Effector memory CD8-positive, alpha-beta T cell (primary cell): ENCODE results near the gene KIF26B.

Experiments used
- ATAC-seq: fragments of 150-1000 bp; cut with Tn5 transposase; replicated peaks from 2 replicates; pipeline ENCODE4 v1.10.0; 2021; ENCODE audit warnings: mild to moderate bottlenecking, moderate library complexity
- DNase-seq, 3 experiments: peaks; one replicate each; pipeline ENCODE4 v3.0.0; 2021
- H3K27ac Mint-ChIP-seq, 2 donors: one replicate each; pipeline ENCODE4 v1.8.0; 2022; ENCODE audit warnings: mild to moderate bottlenecking in 2 of 2, mixed read lengths in 2 of 2, moderate library complexity in 2 of 2
- H3K27me3 Mint-ChIP-seq, 2 donors: one replicate each; pipeline ENCODE4 v1.8.0; 2022; ENCODE audit warnings: mixed read lengths in 2 of 2
- H3K36me3 Mint-ChIP-seq: one replicate; pipeline ENCODE4 v1.8.0; 2022; ENCODE audit warnings: mild to moderate bottlenecking, moderate library complexity, mixed read lengths; ENCODE audit not compliant: insufficient read depth
- H3K4me1 Mint-ChIP-seq, 2 donors: one replicate each; pipeline ENCODE4 v1.8.0; 2022; ENCODE audit warnings: low read depth in 2 of 2, mixed read lengths in 2 of 2
- H3K4me3 Mint-ChIP-seq, 2 donors: one replicate each; pipeline ENCODE4 v1.8.0; 2022; ENCODE audit warnings: mild to moderate bottlenecking in 2 of 2, mixed read lengths in 2 of 2, moderate library complexity in 2 of 2
- H3K9me3 Mint-ChIP-seq, 2 donors: one replicate each; pipeline ENCODE4 v1.8.0; 2022; ENCODE audit warnings: mixed read lengths in 2 of 2

KIF26B gene

GRCh38 chr1:245578308-245578707, 423.5 kb downstream of the KIF26B start:
- H3K27me3 Mint-ChIP-seq, result peaks cover 22 to 39% of the 10 kb centered on the region in 2 donors
- no peaks in the 10 kb centered on the region for H3K36me3 Mint-ChIP-seq
- DNase-seq (no peak), ATAC-seq (no peak)
- no peak overlapping the region for H3K27ac Mint-ChIP-seq
- no peak overlapping the region for H3K4me3 Mint-ChIP-seq
- H3K9me3 Mint-ChIP-seq, result no peaks in the 10 kb centered on the region
- peaks cover 0 to 2% of the 10 kb centered on the region in 2 donors for H3K4me1 Mint-ChIP-seq

GRCh38 chr1:245578771-245579170, 424.0 kb downstream of the KIF26B start:
- Mint-ChIP-seq H3K9me3 (no peaks in the 10 kb centered on the region), H3K27ac (no peak overlapping the region), H3K4me1 (peaks cover 0 to 2% of the 10 kb centered on the region in 2 donors), H3K36me3 (no peaks in the 10 kb centered on the region), H3K4me3 (no peak overlapping the region), H3K27me3 (peaks cover 22 to 41% of the 10 kb centered on the region in 2 donors)
- DNase-seq (no peak), ATAC-seq (no peak)

- H3K27me3 Mint-ChIP-seq, result peaks cover 22 to 41% of the 10 kb centered on the region in 2 donors
- H3K9me3 Mint-ChIP-seq, result no peaks in the 10 kb centered on the region
- no peak overlapping the region for H3K4me3 Mint-ChIP-seq
- peaks cover 0 to 2% of the 10 kb centered on the region in 2 donors for H3K4me1 Mint-ChIP-seq
- no peak for DNase-seq
- no peak for ATAC-seq
- peaks cover 2% of the 10 kb centered on the region for H3K36me3 Mint-ChIP-seq
- H3K27ac Mint-ChIP-seq, result no peak overlapping the region
These were observed 425.1 kb downstream of the KIF26B start for GRCh38 chr1:245579881-245580280.

GRCh38 chr1:245580651-245581050, 425.9 kb downstream of the KIF26B start:
- H3K4me3 Mint-ChIP-seq, result no peak overlapping the region

GRCh38 chr1:245582026-245582425, 427.2 kb downstream of the KIF26B start:
- Mint-ChIP-seq H3K9me3 (no peaks in the 10 kb centered on the region), H3K36me3 (peaks cover 2% of the 10 kb centered on the region)
- ATAC-seq, result no peak

More at GRCh38 chr1:245580651-245581050, 425.9 kb downstream of the KIF26B start:
- H3K27ac Mint-ChIP-seq, result no peak overlapping the region
- peaks cover 0 to 2% of the 10 kb centered on the region in 2 donors for H3K4me1 Mint-ChIP-seq
- H3K36me3 Mint-ChIP-seq, result peaks cover 2% of the 10 kb centered on the region
- H3K9me3 Mint-ChIP-seq, result no peaks in the 10 kb centered on the region
- ATAC-seq (no peak), DNase-seq (no peak)
- H3K27me3 Mint-ChIP-seq, result peaks cover 22 to 41% of the 10 kb centered on the region in 2 donors

GRCh38 chr1:245583081-245583480, 428.3 kb downstream of the KIF26B start:
- ATAC-seq (no peak), DNase-seq (no peak)
- Mint-ChIP-seq H3K9me3 (no peaks in the 10 kb centered on the region), H3K4me1 (peaks cover 0 to 2% of the 10 kb centered on the region in 2 donors), H3K27ac (no peak overlapping the region), H3K36me3 (peaks cover 2% of the 10 kb centered on the region), H3K4me3 (no peak overlapping the region), H3K27me3 (peaks cover 8 to 22% of the 10 kb centered on the region in 2 donors)

More at GRCh38 chr1:245582026-245582425, 427.2 kb downstream of the KIF26B start:
- no peak for DNase-seq
- H3K4me1 Mint-ChIP-seq, result peaks cover 0 to 2% of the 10 kb centered on the region in 2 donors
- H3K4me3 Mint-ChIP-seq, result no peak overlapping the region
- H3K27me3 Mint-ChIP-seq, result peaks cover 19 to 30% of the 10 kb centered on the region in 2 donors
- H3K27ac Mint-ChIP-seq, result no peak overlapping the region

- Mint-ChIP-seq H3K9me3 (no peaks in the 10 kb centered on the region), H3K27ac (no peak overlapping the region), H3K27me3 (peaks cover 8 to 22% of the 10 kb centered on the region in 2 donors)
These were observed 429.0 kb downstream of the KIF26B start for GRCh38 chr1:245583575-245584330.

GRCh38 chr1:245585252-245585959, 430.6 kb downstream of the KIF26B start:
- ATAC-seq (no peak), DNase-seq (no peak)
- Mint-ChIP-seq H3K36me3 (peaks cover 2% of the 10 kb centered on the region), H3K4me1 (no peaks in the 10 kb centered on the region), H3K4me3 (no peak overlapping the region), H3K27ac (no peak overlapping the region), H3K9me3 (no peaks in the 10 kb centered on the region), H3K27me3 (peaks cover 1 to 12% of the 10 kb centered on the region in 2 donors)

More at GRCh38 chr1:245583575-245584330, 429.0 kb downstream of the KIF26B start:
- DNase-seq, result no peak
- H3K36me3 Mint-ChIP-seq, result peaks cover 2% of the 10 kb centered on the region
- H3K4me1 Mint-ChIP-seq, result peaks cover 0 to 2% of the 10 kb centered on the region in 2 donors
- no peak overlapping the region for H3K4me3 Mint-ChIP-seq
- ATAC-seq, result no peak

- Mint-ChIP-seq H3K4me1 (no peaks in the 10 kb centered on the region), H3K27ac (no peak overlapping the region), H3K36me3 (peaks cover 2% of the 10 kb centered on the region), H3K9me3 (no peaks in the 10 kb centered on the region), H3K4me3 (no peak overlapping the region), H3K27me3 (peaks cover 0 to 8% of the 10 kb centered on the region in 2 donors)
- DNase-seq, result no peak
- ATAC-seq, result no peak
These were observed 432.8 kb downstream of the KIF26B start for GRCh38 chr1:245587435-245588115.

- H3K9me3 Mint-ChIP-seq, result no peaks in the 10 kb centered on the region
- no peak overlapping the region for H3K27ac Mint-ChIP-seq
- no peaks in the 10 kb centered on the region for H3K4me1 Mint-ChIP-seq
- ATAC-seq (no peak), DNase-seq (no peak)
- H3K36me3 Mint-ChIP-seq, result peaks cover 2% of the 10 kb centered on the region
- H3K4me3 Mint-ChIP-seq, result no peak overlapping the region
- H3K27me3 Mint-ChIP-seq, result peaks cover 0 to 3% of the 10 kb centered on the region in 2 donors
These were observed 433.4 kb downstream of the KIF26B start for GRCh38 chr1:245588116-245588639.

GRCh38 chr1:245589316-245589715, 434.5 kb downstream of the KIF26B start:
- H3K27ac Mint-ChIP-seq, result no peak overlapping the region
- H3K9me3 Mint-ChIP-seq, result no peaks in the 10 kb centered on the region
- no peaks in the 10 kb centered on the region for H3K4me1 Mint-ChIP-seq
- ATAC-seq, result no peak
- H3K4me3 Mint-ChIP-seq, result no peak overlapping the region
- no peak for DNase-seq
- no peaks in the 10 kb centered on the region for H3K27me3 Mint-ChIP-seq
- H3K36me3 Mint-ChIP-seq, result peaks cover 2% of the 10 kb centered on the region

- H3K4me1 Mint-ChIP-seq, result no peaks in the 10 kb centered on the region
- H3K27ac Mint-ChIP-seq, result no peak overlapping the region
- ATAC-seq (no peak), DNase-seq (no peak)
- no peaks in the 10 kb centered on the region for H3K27me3 Mint-ChIP-seq
- H3K36me3 Mint-ChIP-seq, result no peaks in the 10 kb centered on the region
- no peak overlapping the region for H3K4me3 Mint-ChIP-seq
- H3K9me3 Mint-ChIP-seq, result no peaks in the 10 kb centered on the region
These were observed 435.1 kb downstream of the KIF26B start for GRCh38 chr1:245589906-245590305.

- no peaks in the 10 kb centered on the region for H3K27me3 Mint-ChIP-seq
- no peaks in the 10 kb centered on the region for H3K36me3 Mint-ChIP-seq
- no peak for ATAC-seq
- DNase-seq, result no peak
- no peak overlapping the region for H3K4me3 Mint-ChIP-seq
- no peaks in the 10 kb centered on the region for H3K4me1 Mint-ChIP-seq
- H3K27ac Mint-ChIP-seq, result no peak overlapping the region
- no peaks in the 10 kb centered on the region for H3K9me3 Mint-ChIP-seq
These were observed 435.9 kb downstream of the KIF26B start for GRCh38 chr1:245590726-245591125.
